OCI-LY1 (cell line): ENCODE data around the gene SMAD6.

Source experiments
- H2AFZ ChIP-seq: fragments of 200-600 bp; sonication (generic), shearing (Covaris generic); 2 replicates; pipeline ENCODE4 v1.6.0; 2014; ENCODE audit warnings: antibody characterized with exemption, mild to moderate bottlenecking, low read length
- H3F3A ChIP-seq: fragments of 200-600 bp; sonication (generic), shearing (Covaris generic); 2 replicates; pipeline ENCODE4 v1.6.0; 2014; ENCODE audit warnings: mild to moderate bottlenecking, antibody characterized with exemption, low read length, moderate library complexity; ENCODE audit not compliant: insufficient read depth
- H3K27ac ChIP-seq: fragments of 200-600 bp; sonication (generic); 2 replicates; pipeline ENCODE4 v1.5.1; 2014; ENCODE audit warnings: low read length, mixed run types, mild to moderate bottlenecking, low read depth; ENCODE audit not compliant: poor library complexity, severe bottlenecking
- H3K27me3 ChIP-seq: fragments of 200-600 bp; sonication (generic); 2 replicates; pipeline ENCODE4 v1.6.0; 2014; ENCODE audit warnings: antibody characterized with exemption, mild to moderate bottlenecking, low read length, moderate library complexity; ENCODE audit not compliant: insufficient read depth
- H3K36me3 ChIP-seq: fragments of 200-600 bp; sonication (generic); 2 replicates; pipeline ENCODE4 v1.6.1; 2014; ENCODE audit warnings: mild to moderate bottlenecking, antibody characterized with exemption, low read length, moderate library complexity, mixed read lengths; ENCODE audit not compliant: insufficient read depth
- H3K4me1 ChIP-seq: fragments of 200-600 bp; sonication (generic); 2 replicates; pipeline ENCODE4 v1.5.1; 2014; ENCODE audit warnings: mild to moderate bottlenecking, low read length, moderate library complexity; ENCODE audit not compliant: insufficient read depth, severe bottlenecking
- H3K4me2 ChIP-seq: fragments of 200-600 bp; sonication (generic), shearing (Covaris generic); 2 replicates; pipeline ENCODE4 v1.6.1; 2014; ENCODE audit warnings: low read length
- H3K4me3 ChIP-seq: fragments of 200-600 bp; sonication (generic); 2 replicates; pipeline ENCODE4 v1.5.1; 2014; ENCODE audit warnings: low read length, low read depth, mild to moderate bottlenecking, mixed read lengths; ENCODE audit not compliant: poor library complexity, severe bottlenecking
- H3K79me2 ChIP-seq: fragments of 200-600 bp; shearing (Covaris generic); 2 replicates; pipeline ENCODE4 v1.6.1; 2016; ENCODE audit warnings: mixed run types, low read length, mixed read lengths; ENCODE audit not compliant: insufficient read depth
- H3K9ac ChIP-seq: fragments of 200-600 bp; sonication (generic), shearing (Covaris generic); 2 replicates; pipeline ENCODE4 v1.6.1; 2014; ENCODE audit warnings: mild to moderate bottlenecking, low read length, mixed read lengths
- H3K9me2 ChIP-seq: fragments of 200-600 bp; sonication (generic), shearing (Covaris generic); 2 replicates; pipeline ENCODE4 v1.6.1; 2014; ENCODE audit warnings: low read depth, mild to moderate bottlenecking, low read length, mixed read lengths
- H3K9me3 ChIP-seq: fragments of 200-600 bp; shearing (Covaris generic); 2 replicates; pipeline ENCODE4 v1.6.1; 2014; ENCODE audit warnings: low read length, mixed read lengths
- H4K20me1 ChIP-seq: fragments of 200-600 bp; sonication (generic), shearing (Covaris generic); 2 replicates; pipeline ENCODE4 v1.6.0; 2016; ENCODE audit warnings: mild to moderate bottlenecking, low read length; ENCODE audit not compliant: insufficient read depth
- EZH2 ChIP-seq: fragments of 200-600 bp; sonication (generic), shearing (Covaris generic); IDR thresholded peaks from 2 replicates; pipeline ENCODE4 v1.8.0; 2017; ENCODE audit warnings: borderline replicate concordance, mixed run types, mild to moderate bottlenecking, antibody characterized with exemption, low read length, moderate library complexity, mixed read lengths
- TF ChIP-seq, protein P1 (sequence below): fragments of 200-600 bp; sonication (generic), shearing (Covaris generic); IDR thresholded peaks from 2 replicates; pipeline ENCODE4 v1.5.1; 2017; ENCODE audit warnings: mild to moderate bottlenecking, antibody characterized with exemption, low read length, moderate library complexity, mixed read lengths

SMAD6 gene

DNA sequence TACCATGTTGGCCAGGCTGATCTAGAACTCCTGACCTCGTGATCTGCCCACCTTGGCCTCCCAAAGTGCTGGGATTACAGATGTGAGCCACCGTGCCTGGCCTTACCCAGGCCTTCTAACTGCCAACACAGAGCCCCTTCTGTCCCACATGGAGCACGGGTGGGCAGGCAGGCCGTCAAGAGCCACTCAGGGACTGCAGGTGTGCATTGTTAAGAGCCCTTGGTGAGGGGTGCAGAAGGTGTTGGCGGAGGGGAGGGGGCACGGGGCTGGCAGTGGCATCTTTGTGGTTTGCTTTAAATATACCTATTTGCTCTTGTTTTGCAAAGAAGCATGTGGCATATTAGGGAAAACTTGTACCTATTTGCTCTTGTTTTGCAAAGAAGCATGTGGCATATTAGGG lies 37.3 kb downstream of the SMAD6 start:
- H3K27me3 ChIP-seq: no peaks in the 10 kb centered on the region
- no peak for TF ChIP-seq EZH2
- TF ChIP-seq, protein P1, sequence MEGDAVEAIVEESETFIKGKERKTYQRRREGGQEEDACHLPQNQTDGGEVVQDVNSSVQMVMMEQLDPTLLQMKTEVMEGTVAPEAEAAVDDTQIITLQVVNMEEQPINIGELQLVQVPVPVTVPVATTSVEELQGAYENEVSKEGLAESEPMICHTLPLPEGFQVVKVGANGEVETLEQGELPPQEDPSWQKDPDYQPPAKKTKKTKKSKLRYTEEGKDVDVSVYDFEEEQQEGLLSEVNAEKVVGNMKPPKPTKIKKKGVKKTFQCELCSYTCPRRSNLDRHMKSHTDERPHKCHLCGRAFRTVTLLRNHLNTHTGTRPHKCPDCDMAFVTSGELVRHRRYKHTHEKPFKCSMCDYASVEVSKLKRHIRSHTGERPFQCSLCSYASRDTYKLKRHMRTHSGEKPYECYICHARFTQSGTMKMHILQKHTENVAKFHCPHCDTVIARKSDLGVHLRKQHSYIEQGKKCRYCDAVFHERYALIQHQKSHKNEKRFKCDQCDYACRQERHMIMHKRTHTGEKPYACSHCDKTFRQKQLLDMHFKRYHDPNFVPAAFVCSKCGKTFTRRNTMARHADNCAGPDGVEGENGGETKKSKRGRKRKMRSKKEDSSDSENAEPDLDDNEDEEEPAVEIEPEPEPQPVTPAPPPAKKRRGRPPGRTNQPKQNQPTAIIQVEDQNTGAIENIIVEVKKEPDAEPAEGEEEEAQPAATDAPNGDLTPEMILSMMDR: no peak
- peak overlapping the region; percentile 22; the same call in 1 of the 2 replicates for H3K4me2 ChIP-seq
- H3F3A ChIP-seq: no peaks in the 10 kb centered on the region
- H3K27ac ChIP-seq: peak overlapping the region; percentile 79
- H3K9me3 ChIP-seq: no peaks in the 10 kb centered on the region
- H3K9ac ChIP-seq: no peak overlapping the region; the same call in 1 of the 2 replicates
- peaks cover 8% of the 10 kb centered on the region; the same call in 1 of the 2 replicates for H3K36me3 ChIP-seq
- H3K9me2 ChIP-seq: no peaks in the 10 kb centered on the region
- no peak overlapping the region for H3K4me3 ChIP-seq
- peaks cover 83% of the 10 kb centered on the region for H3K4me1 ChIP-seq
- no peaks in the 10 kb centered on the region for H4K20me1 ChIP-seq
- H2AFZ ChIP-seq: no peak overlapping the region
- no peaks in the 10 kb centered on the region for H3K79me2 ChIP-seq

DNA sequence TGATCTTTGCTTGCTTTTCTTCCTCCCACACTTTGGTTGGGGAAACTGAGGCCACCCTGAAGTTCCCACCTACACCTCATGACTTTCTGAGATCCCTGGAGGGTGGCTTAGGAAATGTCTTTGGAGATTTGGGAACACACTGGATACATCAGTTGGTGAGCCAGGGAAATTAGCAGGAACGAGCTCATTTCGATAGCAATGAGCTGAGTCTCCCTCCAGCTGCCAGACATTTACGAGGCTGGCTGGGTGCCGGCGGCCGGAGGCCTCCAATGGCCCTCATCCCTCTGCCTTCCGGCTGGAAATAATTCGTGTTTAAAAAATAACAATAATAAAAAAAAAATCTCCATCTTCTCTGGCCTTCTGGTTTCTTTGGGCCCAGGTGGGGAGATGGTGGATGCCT lies 38.8 kb downstream of the SMAD6 start:
- Histone ChIP-seq H3K9ac (no peak overlapping the region), H3K4me3 (no peak overlapping the region), H3K9me3 (no peaks in the 10 kb centered on the region), H2AFZ (no peak overlapping the region), H3K9me2 (no peaks in the 10 kb centered on the region), H3K4me1 (peaks cover 84% of the 10 kb centered on the region), H3K27ac (peak overlapping the region; percentile 79), H3K36me3 (peaks cover 8% of the 10 kb centered on the region; the same call in 1 of the 2 replicates), H3F3A (no peaks in the 10 kb centered on the region), H3K27me3 (no peaks in the 10 kb centered on the region), H3K4me2 (no peak overlapping the region), H4K20me1 (no peaks in the 10 kb centered on the region), H3K79me2 (no peaks in the 10 kb centered on the region)
- no peak for TF ChIP-seq EZH2
- TF ChIP-seq, protein P1: no peak

DNA sequence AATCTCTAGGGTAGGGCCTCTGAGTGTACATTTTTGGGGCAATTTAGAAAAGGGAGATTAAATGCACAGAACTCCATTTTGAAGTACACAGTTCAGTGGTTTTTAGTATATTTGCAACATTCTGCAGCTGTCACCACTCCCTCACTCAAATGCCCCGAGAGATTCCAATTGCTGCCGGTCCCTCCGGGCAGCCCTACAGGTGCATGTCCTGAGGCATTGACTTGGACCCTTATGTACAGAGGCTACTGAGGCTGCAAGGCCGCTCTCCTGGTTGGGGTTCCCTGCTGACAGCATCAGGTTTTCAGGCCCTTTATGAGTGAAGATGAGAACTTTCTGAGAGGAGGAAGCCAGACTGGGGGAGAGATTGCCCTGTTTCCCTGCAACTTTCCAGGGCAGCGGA lies 39.6 kb downstream of the SMAD6 start:
- Histone ChIP-seq H3K79me2 (no peaks in the 10 kb centered on the region), H3K27ac (peak overlapping the region; percentile 79), H3K9ac (no peak overlapping the region), H3K36me3 (peaks cover 8% of the 10 kb centered on the region; the same call in 1 of the 2 replicates), H3K9me2 (no peaks in the 10 kb centered on the region), H3K9me3 (no peaks in the 10 kb centered on the region), H2AFZ (no peak overlapping the region), H3K4me1 (peaks cover 81% of the 10 kb centered on the region), H3K4me2 (no peak overlapping the region; the same call in 1 of the 2 replicates), H3F3A (no peaks in the 10 kb centered on the region), H4K20me1 (no peaks in the 10 kb centered on the region), H3K4me3 (no peak overlapping the region), H3K27me3 (no peaks in the 10 kb centered on the region)
- TF ChIP-seq, protein P1: no peak
- TF ChIP-seq EZH2: no peak
